Medulla oblongata (tissue), 1 donor: ENCODE results near the gene FGD5.

Source experiments
- DNase-seq: peaks from one replicate; pipeline ENCODE4 v3.0.0-alpha.2; 2015; ENCODE audit errors: extremely low spot score

The FGD5 gene

DNA sequence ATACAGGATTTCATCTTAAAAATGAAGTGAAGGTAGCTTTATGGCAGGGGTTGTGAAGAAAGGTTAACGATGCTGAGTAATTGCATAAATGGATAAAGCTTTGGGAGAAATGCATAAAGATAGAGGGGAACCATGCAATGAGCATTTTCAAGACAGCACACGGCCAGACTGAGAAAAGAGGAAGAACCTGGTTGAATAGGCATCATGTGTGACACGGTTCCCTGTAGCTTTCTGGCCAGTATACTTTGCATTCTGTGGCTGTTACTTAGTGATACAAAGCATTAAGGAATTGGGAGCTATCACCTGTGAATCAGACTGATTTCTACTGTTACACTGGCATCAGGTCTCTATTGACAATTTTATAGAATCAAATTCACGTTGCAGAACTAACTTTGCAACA lies 161.9 kb downstream of the FGD5 start:
- no peak for DNase-seq
